Right forelimb (tissue), 1 donor: ENCODE results near the gene NFKB1.
"Not testable (repeated sequence)": the region's sequence is repeated elsewhere in the genome, so short reads cannot be mapped to it uniquely, and the experiment has no call there.

ENCODE experiments used
- DNase-seq: peaks from one replicate; pipeline ENCODE4 v3.0.0-alpha.2; 2018

The NFKB1 gene

GRCh38 chr4:102570211-102570610 is 69.1 kb downstream of the NFKB1 start:
- not testable (repeated sequence) for DNase-seq

- no peak for DNase-seq
Observed at GRCh38 chr4:102572452-102572851, 71.3 kb downstream of the NFKB1 start.

GRCh38 chr4:102574317-102574716 is 73.2 kb downstream of the NFKB1 start:
- no peak for DNase-seq

- no peak for DNase-seq
Observed at GRCh38 chr4:102575369-102576129, 74.4 kb downstream of the NFKB1 start.

- no peak for DNase-seq
Observed at GRCh38 chr4:102578270-102578669, 77.1 kb downstream of the NFKB1 start.

- DNase-seq: no peak
Observed at GRCh38 chr4:102578819-102579218, 77.7 kb downstream of the NFKB1 start.

GRCh38 chr4:102579794-102580462 is 78.8 kb downstream of the NFKB1 start:
- DNase-seq: no peak

- DNase-seq: no peak
Observed at GRCh38 chr4:102580463-102580842, 79.3 kb downstream of the NFKB1 start.

GRCh38 chr4:102584091-102584490 is 82.9 kb downstream of the NFKB1 start:
- no peak for DNase-seq

GRCh38 chr4:102585329-102585728 is 84.2 kb downstream of the NFKB1 start:
- DNase-seq: no peak

GRCh38 chr4:102586002-102586643 is 85.0 kb downstream of the NFKB1 start:
- DNase-seq: no peak

- DNase-seq: no peak
Observed at GRCh38 chr4:102586644-102587021, 85.5 kb downstream of the NFKB1 start.

GRCh38 chr4:102589743-102590142 is 88.6 kb downstream of the NFKB1 start:
- DNase-seq: no peak

- DNase-seq: no peak
Observed at GRCh38 chr4:102592256-102592655, 91.1 kb downstream of the NFKB1 start.

GRCh38 chr4:102593147-102593546 is 92.0 kb downstream of the NFKB1 start:
- DNase-seq: no peak

GRCh38 chr4:102594000-102594399 is 92.8 kb downstream of the NFKB1 start:
- DNase-seq: no peak

GRCh38 chr4:102596532-102596931 is 95.4 kb downstream of the NFKB1 start:
- no peak for DNase-seq

- no peak for DNase-seq
Observed at GRCh38 chr4:102598086-102598761, 97.1 kb downstream of the NFKB1 start.

- no peak for DNase-seq
Observed at GRCh38 chr4:102598762-102599374, 97.7 kb downstream of the NFKB1 start.

GRCh38 chr4:102599455-102599854 is 98.3 kb downstream of the NFKB1 start:
- DNase-seq: no peak

- DNase-seq: no peak
Observed at GRCh38 chr4:102599886-102600285, 98.7 kb downstream of the NFKB1 start.

GRCh38 chr4:102600689-102601088 is 99.5 kb downstream of the NFKB1 start:
- no peak for DNase-seq
